GM13977 (cell line): ENCODE measurements around the gene VWA3A.

ENCODE experiments used
- DNase-seq: peaks from one replicate; pipeline ENCODE4 v3.0.0; 2012; ENCODE audit warnings: low spot score
- CTCF ChIP-seq: IDR thresholded peaks from 2 replicates; pipeline ENCODE4 v1.5.1; 2012; ENCODE audit warnings: mild to moderate bottlenecking, control low read depth; ENCODE audit not compliant: insufficient read depth; ENCODE audit errors: extremely low read depth, missing control alignments
- in situ Hi-C: fragments of 300-500 bp; cut with MboI; formaldehyde crosslinking; loops from one replicate; pipeline ENCODE4 v1.12.0; 2022; ENCODE audit warnings: low sequenced_read_pairs, low pct_unique_long_range_greater_than_20kb, mixed read lengths, inconsistent platforms; ENCODE audit not compliant: unreplicated experiment

Gene VWA3A

GRCh38 chr16:22174642-22175041 is 82.3 kb downstream of the VWA3A start:
- DNase-seq = no peak
- no peak for TF ChIP-seq CTCF
- in situ Hi-C loops = loop anchor here (10.0 kb wide), 1 partner anchor 80 kb away; the partner anchor contains the start of gene VWA3A

GRCh38 chr16:22177968-22178930 is 85.9 kb downstream of the VWA3A start:
- DNase-seq = no peak
- in situ Hi-C loops = loop anchor here (10.0 kb wide), 1 partner anchor 83 kb away; the partner anchor contains the start of gene VWA3A
- TF ChIP-seq CTCF = no peak

GRCh38 chr16:22181426-22181825 is 89.1 kb downstream of the VWA3A start:
- no peak for DNase-seq
- in situ Hi-C loops = loop anchor here (10.0 kb wide), 1 partner anchor 187 kb away; no protein-coding TSS in a partner anchor
- no peak for TF ChIP-seq CTCF

- in situ Hi-C loops = loop anchor here (10.0 kb wide), 1 partner anchor 187 kb away; no protein-coding TSS in a partner anchor
- no peak for TF ChIP-seq CTCF
- DNase-seq = no peak
Measured at GRCh38 chr16:22181843-22182242, 89.5 kb downstream of the VWA3A start.

GRCh38 chr16:22183335-22183734 is 91.0 kb downstream of the VWA3A start:
- no peak for TF ChIP-seq CTCF
- peak; percentile 6 for DNase-seq
- in situ Hi-C loops = loop anchor here (10.0 kb wide), 1 partner anchor 189 kb away; no protein-coding TSS in a partner anchor

GRCh38 chr16:22183901-22184614 is 91.7 kb downstream of the VWA3A start:
- peak; percentile 36 for DNase-seq
- peak; percentile 37 for TF ChIP-seq CTCF
- in situ Hi-C loops = loop anchor here (10.0 kb wide), 1 partner anchor 189 kb away; no protein-coding TSS in a partner anchor
